Suprapubic skin (tissue), 3 donors: ENCODE results near the gene CTSZ.

Experiments
- POLR2AphosphoS5 ChIP-seq, 3 donors: sonication (generic); formaldehyde crosslinking; IDR thresholded peaks; one replicate each; pipeline ENCODE4 v1.6.1; 2017; ENCODE audit warnings: antibody characterized with exemption in 3 of 3
- TF ChIP-seq, protein P1 (sequence below), 2 donors: fragments of 200-600 bp in 1 of 2; fragments of 450-650 bp in 1 of 2; sonication (generic) in 1 of 2; IDR thresholded peaks; one replicate each; pipeline ENCODE4 v1.5.1; 2016 to 2019; ENCODE audit warnings: antibody characterized with exemption in 2 of 2, mild to moderate bottlenecking in 1 of 2, moderate library complexity in 1 of 2

DNA sequence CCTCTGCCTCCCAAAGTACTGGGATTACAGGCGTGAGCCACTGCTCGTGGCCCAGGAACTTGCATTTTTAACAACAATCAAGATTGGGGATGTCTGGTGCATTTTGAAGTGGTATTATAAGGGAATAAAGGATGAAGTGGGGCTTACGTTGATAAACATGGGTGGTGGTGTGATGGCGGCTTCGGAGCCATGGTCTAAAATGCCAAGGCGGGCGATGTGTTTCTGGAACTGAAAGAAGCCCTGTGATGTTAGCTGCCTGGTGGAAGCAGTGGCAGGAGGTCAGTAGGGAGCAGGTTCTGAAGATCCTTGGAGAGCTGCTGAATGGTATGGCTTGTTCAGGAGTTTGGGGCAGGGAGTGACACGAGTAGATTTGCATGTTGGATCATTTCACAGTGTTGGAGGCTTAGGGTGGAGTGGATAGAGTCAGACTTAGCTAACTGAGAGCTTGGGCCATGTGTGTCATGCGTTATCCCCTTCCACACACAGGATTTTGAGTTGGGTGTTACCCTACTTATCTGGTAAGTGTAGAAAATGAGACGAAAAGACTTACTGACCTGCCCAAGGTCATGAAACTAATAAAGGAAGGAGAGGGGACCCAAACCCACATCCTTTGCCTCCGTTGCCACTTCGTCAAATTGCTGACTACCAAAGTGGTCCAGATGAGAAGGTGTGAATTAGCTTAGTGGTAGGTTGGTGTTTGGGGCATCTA is 24.5 kb downstream of the CTSZ start:
- TF ChIP-seq POLR2AphosphoS5 (IDR thresholded peaks at IDR 0.05) = no peak
- TF ChIP-seq, protein P1, sequence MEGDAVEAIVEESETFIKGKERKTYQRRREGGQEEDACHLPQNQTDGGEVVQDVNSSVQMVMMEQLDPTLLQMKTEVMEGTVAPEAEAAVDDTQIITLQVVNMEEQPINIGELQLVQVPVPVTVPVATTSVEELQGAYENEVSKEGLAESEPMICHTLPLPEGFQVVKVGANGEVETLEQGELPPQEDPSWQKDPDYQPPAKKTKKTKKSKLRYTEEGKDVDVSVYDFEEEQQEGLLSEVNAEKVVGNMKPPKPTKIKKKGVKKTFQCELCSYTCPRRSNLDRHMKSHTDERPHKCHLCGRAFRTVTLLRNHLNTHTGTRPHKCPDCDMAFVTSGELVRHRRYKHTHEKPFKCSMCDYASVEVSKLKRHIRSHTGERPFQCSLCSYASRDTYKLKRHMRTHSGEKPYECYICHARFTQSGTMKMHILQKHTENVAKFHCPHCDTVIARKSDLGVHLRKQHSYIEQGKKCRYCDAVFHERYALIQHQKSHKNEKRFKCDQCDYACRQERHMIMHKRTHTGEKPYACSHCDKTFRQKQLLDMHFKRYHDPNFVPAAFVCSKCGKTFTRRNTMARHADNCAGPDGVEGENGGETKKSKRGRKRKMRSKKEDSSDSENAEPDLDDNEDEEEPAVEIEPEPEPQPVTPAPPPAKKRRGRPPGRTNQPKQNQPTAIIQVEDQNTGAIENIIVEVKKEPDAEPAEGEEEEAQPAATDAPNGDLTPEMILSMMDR (IDR thresholded peaks at IDR 0.05) = no peak
